ENCODE results near the gene CTR9. TPM values are rescaled to one million over a fixed set of nuclear protein-coding genes. Genes with fewer than 3 reads are reported as not detected.
A peak's percentile ranks its signal among the peaks of the same experiment; 100 is the strongest.

Gene CTR9
- total RNA-seq, 4 donors from 2014 or later = 14.5 to 26.4 (median 19.6) TPM

GRCh38 chr11:10778217-10778970 lies 27.3 kb downstream of the CTR9 start:
- Histone ChIP-seq H3K27me3 (no peaks in the 10 kb centered on the region), H3K9me3 (no peaks in the 10 kb centered on the region), H3K36me3 (peaks cover 0 to 35% (median 0%) of the 10 kb centered on the region in 3 donors), H3K27ac (peak overlapping the region in 2 of 4 donors; percentile 30 to 45), H3K4me1 (no peaks in the 10 kb centered on the region), H3K4me3 (no peak overlapping the region)
- peak; percentile 18 to 27 for DNase-seq (ENCODE audit: low spot score in 2 of 2)
- TF ChIP-seq EP300 (IDR thresholded peaks at IDR 0.05) = no peak
- TF ChIP-seq POLR2A (IDR thresholded peaks at IDR 0.05) = no peak
- no peak for TF ChIP-seq CTCF (IDR thresholded peaks at IDR 0.05)
- WGBS, 2 donors = 64 to 75% methylated on average over 13 of the region's 13 CpGs

GRCh38 chr11:10779086-10779485 lies 28.0 kb downstream of the CTR9 start:
- Histone ChIP-seq H3K27me3 (no peaks in the 10 kb centered on the region), H3K4me1 (no peaks in the 10 kb centered on the region), H3K9me3 (no peaks in the 10 kb centered on the region), H3K4me3 (no peak overlapping the region), H3K36me3 (peaks cover 0 to 30% (median 0%) of the 10 kb centered on the region in 3 donors), H3K27ac (peak overlapping the region in 2 of 4 donors; percentile 30 to 45)
- 49 to 56% methylated on average over 1 of the region's 1 CpG for WGBS, 2 donors
- no peak for DNase-seq (ENCODE audit: low spot score in 2 of 2)
- TF ChIP-seq EP300 (IDR thresholded peaks at IDR 0.05) = no peak
- TF ChIP-seq POLR2A (IDR thresholded peaks at IDR 0.05) = no peak
- TF ChIP-seq CTCF (IDR thresholded peaks at IDR 0.05) = no peak

- WGBS, 2 donors = 90 to 96% methylated on average over 2 of the region's 2 CpGs
- peaks cover 0 to 22% (median 0%) of the 10 kb centered on the region in 3 donors for H3K36me3 ChIP-seq
- no peak for DNase-seq (ENCODE audit: low spot score in 2 of 2)
These were observed 29.0 kb downstream of the CTR9 start for GRCh38 chr11:10780040-10780439.

GRCh38 chr11:10784232-10785145 lies 33.4 kb downstream of the CTR9 start:
- 57 to 60% methylated on average over 10 of the region's 10 CpGs for WGBS, 2 donors
- H3K4me3 ChIP-seq = no peak overlapping the region
- DNase-seq (ENCODE audit: low spot score in 2 of 2) = no peak

More at GRCh38 chr11:10780040-10780439, 29.0 kb downstream of the CTR9 start:
- Histone ChIP-seq H3K27ac (no peak overlapping the region), H3K4me1 (no peaks in the 10 kb centered on the region), H3K27me3 (no peaks in the 10 kb centered on the region), H3K9me3 (no peaks in the 10 kb centered on the region), H3K4me3 (no peak overlapping the region)
- TF ChIP-seq POLR2A (IDR thresholded peaks at IDR 0.05) (no peak), CTCF (IDR thresholded peaks at IDR 0.05) (no peak), EP300 (IDR thresholded peaks at IDR 0.05) (no peak)

More at GRCh38 chr11:10784232-10785145, 33.4 kb downstream of the CTR9 start:
- no peaks in the 10 kb centered on the region for H3K36me3 ChIP-seq
- no peaks in the 10 kb centered on the region for H3K27me3 ChIP-seq
- H3K27ac ChIP-seq = no peak overlapping the region
- no peaks in the 10 kb centered on the region for H3K4me1 ChIP-seq
- no peaks in the 10 kb centered on the region for H3K9me3 ChIP-seq
- TF ChIP-seq POLR2A (IDR thresholded peaks at IDR 0.05) (no peak), CTCF (IDR thresholded peaks at IDR 0.05) (no peak), EP300 (IDR thresholded peaks at IDR 0.05) (no peak)

All from tibial nerve (tissue), 4 donors.